GM21619 (cell line): Measurements from ENCODE around the gene SMYD1.
"Not testable (repeated sequence)": the region's sequence is repeated elsewhere in the genome, so short reads cannot be mapped to it uniquely, and the experiment has no call there.

Source experiments
- ATAC-seq: cut with Tn5 transposase; IDR thresholded peaks from one replicate; pipeline ENCODE4 v1.9.1; 2021; ENCODE audit not compliant: unreplicated experiment

SMYD1 gene

DNA sequence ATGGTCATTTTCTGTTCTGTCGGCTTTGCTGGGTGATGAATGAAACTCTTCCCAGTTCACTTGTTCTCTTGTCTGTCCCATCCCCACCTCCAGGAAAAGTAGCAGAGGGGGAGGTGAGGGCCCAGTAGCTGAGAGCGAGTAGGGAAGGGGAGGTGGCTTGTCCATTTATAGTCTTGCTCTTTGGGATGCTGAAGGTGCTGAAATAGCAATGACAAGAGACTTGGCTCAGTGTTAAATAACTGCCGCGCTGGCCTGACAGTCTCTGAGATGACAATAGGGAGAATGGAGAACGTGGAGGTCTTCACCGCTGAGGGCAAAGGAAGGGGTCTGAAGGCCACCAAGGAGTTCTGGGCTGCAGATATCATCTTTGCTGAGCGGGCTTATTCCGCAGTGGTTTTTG, at the start of gene SMYD1:
Gene SMYD1, plus strand, starts transcription at position 228 of the 400 bp plus-strand sequence. Its CDS starts 40 bp downstream, at position 268.
- no peak for ATAC-seq

DNA sequence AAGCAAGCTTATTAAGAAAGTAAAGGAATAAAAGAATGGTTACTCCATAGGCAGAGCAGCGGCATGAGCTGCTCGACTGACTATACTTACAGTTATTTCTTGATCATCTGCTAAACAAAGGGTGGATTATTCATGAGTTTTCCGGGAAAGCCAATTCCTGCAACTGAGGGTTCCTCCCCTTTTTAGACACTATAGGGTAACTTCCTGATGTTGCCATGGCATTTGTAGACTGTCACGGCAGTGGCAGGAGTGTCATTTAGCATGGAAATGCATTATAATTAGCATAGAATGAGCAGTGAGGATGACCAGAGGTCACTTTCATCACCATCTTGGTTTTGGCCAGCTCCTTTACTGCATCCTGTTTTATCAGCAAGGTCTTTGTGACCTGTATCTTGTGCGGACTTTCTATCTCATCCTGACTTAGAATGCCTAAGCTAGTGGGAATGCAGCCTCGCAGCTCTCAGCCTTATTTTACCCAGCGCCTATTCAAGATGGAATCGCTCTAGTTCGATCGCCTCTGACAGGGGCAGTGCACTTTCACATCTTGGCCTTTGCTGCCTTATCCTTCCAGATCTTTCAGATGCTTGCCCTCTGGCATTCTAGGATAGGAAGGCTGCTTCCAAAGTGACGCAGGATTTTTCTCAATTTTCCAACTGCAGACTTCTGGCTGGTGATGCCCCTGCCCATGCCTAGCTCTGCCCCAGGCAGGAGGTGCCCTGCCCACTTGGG, 49.4 kb upstream of the SMYD1 start:
- not testable (repeated sequence) for ATAC-seq

DNA sequence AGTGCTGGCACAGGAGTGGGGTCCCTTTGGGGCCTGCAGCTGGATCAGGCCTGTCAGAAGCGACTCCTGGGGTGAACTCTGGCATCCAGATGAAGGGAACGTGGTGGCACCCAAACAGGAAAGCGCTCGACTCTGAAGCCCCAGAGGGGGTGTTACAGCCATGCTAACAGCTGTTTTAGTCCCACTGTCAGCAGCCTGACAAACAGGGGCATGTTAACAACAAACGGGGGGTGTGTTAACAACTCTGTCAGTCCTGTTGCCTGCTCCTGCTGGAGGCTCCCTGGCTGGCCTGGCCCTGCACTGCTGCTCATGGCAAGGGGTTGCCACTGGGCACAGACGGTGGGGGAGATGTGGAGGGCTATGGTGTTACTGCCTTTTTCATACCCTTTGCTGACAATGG, 48.7 kb upstream of the SMYD1 start:
- no peak for ATAC-seq

GRCh38 chr2:88019985-88020384, 47.6 kb upstream of the SMYD1 start:
- no peak for ATAC-seq

DNA sequence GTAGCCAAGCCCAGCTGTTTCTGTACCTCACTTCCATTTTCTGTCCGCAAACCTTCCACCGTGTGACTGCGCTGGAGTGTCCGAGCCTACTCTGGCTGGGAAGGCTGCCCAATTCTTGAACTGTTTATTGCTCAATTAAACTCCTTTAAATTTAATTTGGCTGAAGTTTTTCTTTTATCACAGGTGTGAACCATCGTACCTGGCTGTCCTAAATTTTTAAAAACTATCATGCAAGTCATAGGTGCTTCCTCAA, 45.0 kb upstream of the SMYD1 start:
- ATAC-seq, result no peak

DNA sequence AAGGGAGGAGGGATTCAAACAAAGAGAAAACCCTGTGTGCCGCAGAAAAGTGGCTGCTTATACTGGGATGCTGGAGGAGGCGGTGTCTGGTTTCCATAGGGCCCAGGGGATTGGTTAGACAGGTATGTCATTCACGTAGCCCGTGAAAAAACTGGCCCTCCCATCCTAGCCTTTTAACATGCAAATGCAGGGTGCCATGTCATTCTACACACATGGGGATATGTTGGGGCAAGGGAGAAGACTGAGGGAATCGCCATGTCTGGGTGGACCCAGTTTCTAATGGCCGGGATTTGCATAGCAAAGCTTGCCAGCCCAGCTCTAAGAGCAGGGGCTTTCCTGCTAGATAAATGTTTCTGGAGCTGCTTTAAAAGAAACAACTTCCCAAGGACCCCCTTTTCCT, 43.1 kb upstream of the SMYD1 start:
- ATAC-seq, result no peak

DNA sequence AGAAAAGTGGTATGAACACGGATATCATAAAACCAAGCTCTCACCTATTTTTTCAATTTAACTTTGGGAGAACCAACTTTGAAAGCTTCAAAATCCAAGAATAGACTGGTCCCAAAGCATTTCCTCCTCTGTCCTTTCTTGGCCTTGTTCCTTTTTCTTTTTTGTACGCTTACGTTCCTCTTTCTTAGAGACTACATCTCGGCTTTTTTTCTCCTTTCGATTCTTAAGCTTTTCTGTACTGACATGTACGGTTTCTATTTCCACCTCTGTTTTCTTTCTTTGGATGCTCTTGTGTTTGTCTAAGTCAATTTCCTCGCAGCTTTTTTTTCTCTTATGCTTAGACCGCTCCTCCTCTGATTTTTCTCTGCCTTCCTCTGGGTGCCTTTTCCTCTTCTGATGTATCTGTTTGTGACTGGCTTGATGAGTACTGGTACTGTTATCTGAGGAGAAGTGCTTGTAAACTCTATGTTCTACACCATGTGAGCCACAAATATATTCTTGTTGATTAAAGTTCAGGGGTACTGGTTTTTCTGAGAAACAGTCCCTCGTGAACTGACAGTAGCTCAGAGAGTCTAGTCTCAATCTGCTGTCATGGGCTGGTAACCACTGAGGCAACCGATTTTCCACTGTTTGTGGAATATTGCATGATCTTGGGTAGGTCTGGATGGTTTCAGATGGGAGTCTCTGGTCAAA, 39.8 kb upstream of the SMYD1 start:
- no peak for ATAC-seq

DNA sequence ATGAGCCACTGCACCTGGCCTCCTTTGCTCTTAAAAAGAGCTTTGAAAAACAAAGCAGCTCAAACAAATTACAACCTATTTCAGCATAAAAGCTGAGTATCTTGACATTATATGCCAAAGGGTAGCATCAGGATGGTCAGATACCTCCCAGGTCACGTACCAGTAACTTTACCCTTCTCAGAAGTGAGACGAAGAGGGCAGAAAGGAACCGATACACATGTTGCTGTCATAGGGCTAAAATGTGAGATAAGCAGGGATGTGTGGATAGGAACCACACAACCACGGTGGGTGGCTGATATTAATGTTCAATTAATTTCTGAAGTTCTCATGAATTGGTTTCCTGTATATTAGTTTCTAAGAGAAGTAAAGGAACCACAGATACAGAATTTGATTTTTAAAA, 38.7 kb upstream of the SMYD1 start:
- no peak for ATAC-seq

DNA sequence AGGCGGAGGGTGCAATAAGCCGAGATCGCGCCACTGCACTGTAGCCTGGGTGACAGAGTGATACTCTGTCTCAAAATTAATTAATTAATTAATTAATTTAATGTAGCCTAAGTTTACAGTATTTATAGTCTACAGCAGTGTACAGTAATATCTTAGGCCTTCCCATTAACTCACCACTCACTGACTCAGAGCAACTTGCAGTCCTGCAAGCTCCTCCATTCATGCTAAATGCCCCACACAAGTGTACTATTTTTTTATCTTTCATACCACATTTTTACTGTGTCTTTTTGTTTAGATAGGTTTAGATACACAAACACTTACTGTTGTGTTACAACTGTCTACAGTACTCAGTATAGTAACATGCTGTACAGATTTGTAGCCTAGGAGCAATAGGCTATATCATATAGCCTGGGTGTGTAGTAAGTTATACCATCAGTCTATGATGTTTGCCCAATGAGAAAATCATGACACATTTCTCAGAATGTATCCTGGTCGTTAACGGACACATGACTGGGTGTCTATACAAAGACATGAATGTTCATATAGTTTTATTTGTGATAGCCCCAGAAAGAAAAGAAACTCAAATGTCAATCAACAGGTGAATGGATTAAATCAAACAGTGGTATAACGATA, 35.4 kb upstream of the SMYD1 start:
- ATAC-seq, result no peak

DNA sequence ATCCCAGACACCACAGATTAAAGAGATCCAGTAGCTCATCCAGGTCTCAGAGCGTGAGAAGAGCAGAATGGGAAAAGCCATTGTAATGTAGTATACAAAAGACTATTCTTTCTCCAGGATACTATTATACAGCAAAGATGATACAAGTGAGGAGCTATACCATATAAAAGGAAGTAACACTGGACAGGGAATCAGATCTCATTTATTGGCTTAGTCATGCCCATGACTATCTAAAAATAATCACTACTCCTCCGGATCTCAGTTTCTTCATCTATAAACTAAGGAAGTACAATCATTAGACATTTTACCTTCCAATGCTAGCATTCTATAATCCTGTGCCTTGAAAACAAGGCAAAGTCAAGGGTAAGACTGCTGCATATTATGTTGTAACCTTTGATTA, 31.4 kb upstream of the SMYD1 start:
- ATAC-seq, result no peak

- ATAC-seq, result no peak
Observed at GRCh38 chr2:88036606-88037005, 31.0 kb upstream of the SMYD1 start.

GRCh38 chr2:88038263-88039105, 29.1 kb upstream of the SMYD1 start:
- no peak for ATAC-seq

- no peak for ATAC-seq
Observed at GRCh38 chr2:88042476-88042875, 25.1 kb upstream of the SMYD1 start.

GRCh38 chr2:88045561-88045960, 22.1 kb upstream of the SMYD1 start:
- not testable (repeated sequence) for ATAC-seq

GRCh38 chr2:88048541-88048940, 19.1 kb upstream of the SMYD1 start:
- no peak for ATAC-seq

- peak; percentile 70 for ATAC-seq
Observed at GRCh38 chr2:88049622-88050021, 18.0 kb upstream of the SMYD1 start.

DNA sequence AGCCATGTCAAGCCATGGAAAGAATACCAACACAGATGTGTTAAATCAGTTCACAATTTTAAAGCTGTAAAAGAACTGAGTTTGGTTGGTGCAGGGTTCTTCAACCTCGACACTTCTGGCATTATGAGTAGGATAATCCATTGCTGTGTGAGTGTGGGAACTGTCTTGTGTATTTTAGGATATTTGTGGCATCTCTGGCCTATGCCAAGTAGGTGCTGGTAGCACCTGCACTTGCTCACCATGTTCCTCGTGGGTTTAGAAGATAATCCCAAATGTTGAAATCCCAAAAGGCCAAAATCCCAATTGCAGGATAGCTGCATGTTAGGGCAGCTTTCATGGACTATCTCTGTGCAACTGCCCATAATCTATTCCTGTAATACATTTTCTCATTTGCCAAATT, 15.8 kb upstream of the SMYD1 start:
- ATAC-seq, result no peak

- ATAC-seq, result no peak
Observed at GRCh38 chr2:88053296-88053695, 14.3 kb upstream of the SMYD1 start.

DNA sequence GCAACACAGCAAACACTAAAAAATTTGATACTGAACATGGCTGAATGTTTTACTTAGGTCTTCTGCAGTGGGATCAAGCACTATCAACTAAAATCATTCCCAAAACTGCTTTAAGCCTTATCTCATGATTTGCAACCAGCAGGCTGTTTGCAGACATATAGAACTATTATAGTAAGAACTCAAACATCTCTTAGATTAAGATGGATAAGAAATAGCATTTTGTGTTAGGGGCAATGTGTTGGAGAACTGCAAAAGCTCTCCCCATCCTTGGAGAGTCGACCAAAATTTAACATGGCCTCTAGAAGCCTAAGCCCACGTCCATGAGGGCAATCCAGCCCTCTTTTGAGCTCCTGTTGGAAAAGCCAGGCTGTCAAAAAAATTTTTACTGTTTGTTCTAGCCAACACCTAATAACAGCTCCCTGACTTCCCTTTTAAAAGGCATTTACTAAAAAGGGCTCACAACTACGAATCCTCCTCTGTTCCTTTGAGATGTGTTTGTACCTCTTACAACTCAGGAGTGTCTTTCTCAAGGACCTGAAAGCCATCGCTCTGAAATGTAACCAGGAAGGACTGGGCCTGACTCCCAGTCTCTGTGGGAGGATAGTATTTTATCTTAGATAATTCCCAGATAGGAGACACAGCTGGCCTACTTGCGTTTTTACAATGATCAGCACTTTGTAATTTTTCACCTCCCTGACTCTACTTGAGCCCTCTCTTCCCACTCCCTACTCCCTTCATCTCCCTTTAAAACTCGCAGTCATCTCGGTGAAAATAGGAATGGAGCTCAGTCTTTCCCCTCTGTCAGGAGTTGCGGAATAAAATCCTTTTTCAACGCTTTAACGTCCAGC, 13.5 kb upstream of the SMYD1 start:
- ATAC-seq, result no peak

GRCh38 chr2:88054782-88055370, 12.7 kb upstream of the SMYD1 start:
- ATAC-seq, result no peak
